GM19372 (cell line): Measurements from ENCODE around the gene FAAH2.
"Not testable (repeated sequence)": the region's sequence is repeated elsewhere in the genome, so short reads cannot be mapped to it uniquely, and the experiment has no call there.

Experiments
- ATAC-seq: cut with Tn5 transposase; IDR thresholded peaks from one replicate; pipeline ENCODE4 v1.9.1; 2021; ENCODE audit warnings: mild to moderate bottlenecking, low read depth, moderate library complexity; ENCODE audit not compliant: unreplicated experiment

Gene FAAH2

GRCh38 chrX:57379296-57379695, 92.8 kb downstream of the FAAH2 start:
- ATAC-seq = no peak

GRCh38 chrX:57380026-57380796, 93.7 kb downstream of the FAAH2 start:
- no peak for ATAC-seq

- not testable (repeated sequence) for ATAC-seq
Measured at GRCh38 chrX:57394162-57394561, 107.7 kb downstream of the FAAH2 start.

GRCh38 chrX:57403191-57403590, 116.7 kb downstream of the FAAH2 start:
- ATAC-seq = not testable (repeated sequence)

GRCh38 chrX:57406149-57406548, 119.6 kb downstream of the FAAH2 start:
- no peak for ATAC-seq

GRCh38 chrX:57417827-57418226, 131.3 kb downstream of the FAAH2 start:
- no peak for ATAC-seq

GRCh38 chrX:57422289-57422688, 135.8 kb downstream of the FAAH2 start:
- ATAC-seq = no peak

GRCh38 chrX:57422790-57423189, 136.3 kb downstream of the FAAH2 start:
- ATAC-seq = no peak

- no peak for ATAC-seq
Measured at GRCh38 chrX:57445076-57445475, 158.6 kb downstream of the FAAH2 start.

- no peak for ATAC-seq
Measured at GRCh38 chrX:57445832-57446231, 159.3 kb downstream of the FAAH2 start.

GRCh38 chrX:57447856-57448255, 161.3 kb downstream of the FAAH2 start:
- ATAC-seq = no peak

GRCh38 chrX:57451426-57452020, 165.0 kb downstream of the FAAH2 start:
- ATAC-seq = no peak

- ATAC-seq = no peak
Measured at GRCh38 chrX:57453901-57454300, 167.4 kb downstream of the FAAH2 start.

- ATAC-seq = no peak
Measured at GRCh38 chrX:57481514-57481913, 195.0 kb downstream of the FAAH2 start.

- no peak for ATAC-seq
Measured at GRCh38 chrX:57516491-57516890, 230.0 kb downstream of the FAAH2 start.

GRCh38 chrX:57519578-57520118, 233.1 kb downstream of the FAAH2 start:
- no peak for ATAC-seq

- no peak for ATAC-seq
Measured at GRCh38 chrX:57528670-57529255, 242.3 kb downstream of the FAAH2 start.
